ENCODE results near the gene AHDC1. TPM values are rescaled to one million over a fixed set of nuclear protein-coding genes. Genes with fewer than 3 reads are reported as not detected.

The AHDC1 gene
- total and polyA plus RNA-seq, 2 of the 13 experiments (the other 11 are each of a cell fraction or from before 2014, with no cell fraction given), result 1.0 to 2.7 TPM

GRCh38 chr1:27527890-27528817, 75.8 kb downstream of the AHDC1 start (continued):
- TF ChIP-seq DDIT3 (CRISPR knock-in tag; IDR thresholded peaks at IDR 0.05) (no peak), ZNF776 (CRISPR knock-in tag; IDR thresholded peaks at IDR 0.05) (peak; percentile 87; the same call in 1 of the 2 replicates), RXRB (CRISPR knock-in tag; IDR thresholded peaks at IDR 0.05; ENCODE audit: borderline replicate concordance) (no peak), FOXC1 (CRISPR knock-in tag; IDR thresholded peaks at IDR 0.05; ENCODE audit: borderline replicate concordance) (no peak), ZNF770 (CRISPR knock-in tag; IDR thresholded peaks at IDR 0.05) (no peak), SRY (CRISPR knock-in tag; IDR thresholded peaks at IDR 0.05) (no peak), RCOR2 (CRISPR knock-in tag; IDR thresholded peaks at IDR 0.05) (no peak), ZNF296 (CRISPR knock-in tag; conservative IDR thresholded peaks at IDR 0.05) (no peak), ZNF777 (CRISPR knock-in tag; IDR thresholded peaks at IDR 0.05) (peak; percentile 39; the same call in 1 of the 2 replicates), PPARG (CRISPR knock-in tag; conservative IDR thresholded peaks at IDR 0.05) (no peak), ZNF567 (CRISPR knock-in tag; IDR thresholded peaks at IDR 0.05; ENCODE audit: borderline replicate concordance) (0 out of 2 replicates have a peak, but pooled peaks have one; percentile 39), ZNF790 (CRISPR knock-in tag; IDR thresholded peaks at IDR 0.05; ENCODE audit: borderline replicate concordance) (0 out of 2 replicates have a peak, but pooled peaks have one; percentile 55), HOXD1 (CRISPR knock-in tag; IDR thresholded peaks at IDR 0.05) (no peak), CREM (IDR thresholded peaks at IDR 0.05) (no peak), CREM (CRISPR knock-in tag; IDR thresholded peaks at IDR 0.05) (no peak), ZNF513 (CRISPR knock-in tag; conservative IDR thresholded peaks at IDR 0.05) (no peak), PAWR (CRISPR knock-in tag; IDR thresholded peaks at IDR 0.05; ENCODE audit: borderline replicate concordance) (no peak), ZNF331 (CRISPR knock-in tag; IDR thresholded peaks at IDR 0.05) (0 out of 2 replicates have a peak, but pooled peaks have one; percentile 30), ZNF230 (CRISPR knock-in tag; IDR thresholded peaks at IDR 0.05) (no peak), ZZZ3 (CRISPR knock-in tag; IDR thresholded peaks at IDR 0.05; ENCODE audit: borderline replicate concordance) (no peak), BCL3 (CRISPR knock-in tag; IDR thresholded peaks at IDR 0.05) (0 out of 2 replicates have a peak, but pooled peaks have one; percentile 33), ZNF430 (CRISPR knock-in tag; IDR thresholded peaks at IDR 0.05) (0 out of 2 replicates have a peak, but pooled peaks have one; percentile 62), ZBTB2 (CRISPR knock-in tag; IDR thresholded peaks at IDR 0.05; ENCODE audit: low read depth) (no peak)

Data from HepG2 (cell line).